Measurements from ENCODE around the gene ADGRG6.

Gene ADGRG6

GRCh38 chr6:142322066-142322465 is 20.3 kb downstream of the ADGRG6 start:
- DNase-seq (ENCODE audit: low read depth in 2 of 2): no peak

GRCh38 chr6:142322504-142323198 is 20.8 kb downstream of the ADGRG6 start:
- DNase-seq (ENCODE audit: low read depth in 2 of 2): no peak

GRCh38 chr6:142323377-142323776 is 21.6 kb downstream of the ADGRG6 start:
- no peak for DNase-seq (ENCODE audit: low read depth in 2 of 2)

- DNase-seq (ENCODE audit: low read depth in 2 of 2): no peak
These were observed 22.3 kb downstream of the ADGRG6 start for GRCh38 chr6:142324111-142324510.

- DNase-seq (ENCODE audit: low read depth in 2 of 2): no peak
These were observed 23.3 kb downstream of the ADGRG6 start for GRCh38 chr6:142325111-142325510.

- DNase-seq (ENCODE audit: low read depth in 2 of 2): no peak
These were observed 24.7 kb downstream of the ADGRG6 start for GRCh38 chr6:142326540-142326939.

GRCh38 chr6:142328070-142328469 is 26.3 kb downstream of the ADGRG6 start:
- DNase-seq (ENCODE audit: low read depth in 2 of 2): no peak

- DNase-seq (ENCODE audit: low read depth in 2 of 2): no peak
These were observed 27.8 kb downstream of the ADGRG6 start for GRCh38 chr6:142329486-142330113.

GRCh38 chr6:142331075-142331551 is 29.3 kb downstream of the ADGRG6 start:
- DNase-seq (ENCODE audit: low read depth in 2 of 2): no peak

- DNase-seq (ENCODE audit: low read depth in 2 of 2): no peak
These were observed 29.8 kb downstream of the ADGRG6 start for GRCh38 chr6:142331601-142332000.

- no peak for DNase-seq (ENCODE audit: low read depth in 2 of 2)
These were observed 30.7 kb downstream of the ADGRG6 start for GRCh38 chr6:142332393-142333098.

- DNase-seq (ENCODE audit: low read depth in 2 of 2): no peak
These were observed 31.6 kb downstream of the ADGRG6 start for GRCh38 chr6:142333431-142333830.

GRCh38 chr6:142334294-142334693 is 32.5 kb downstream of the ADGRG6 start:
- no peak for DNase-seq (ENCODE audit: low read depth in 2 of 2)

- DNase-seq (ENCODE audit: low read depth in 2 of 2): no peak
These were observed 33.6 kb downstream of the ADGRG6 start for GRCh38 chr6:142335415-142335814.

GRCh38 chr6:142336183-142336582 is 34.4 kb downstream of the ADGRG6 start:
- DNase-seq (ENCODE audit: low read depth in 2 of 2): no peak

GRCh38 chr6:142336787-142337186 is 35.0 kb downstream of the ADGRG6 start:
- no peak for DNase-seq (ENCODE audit: low read depth in 2 of 2)

GRCh38 chr6:142339113-142339512 is 37.3 kb downstream of the ADGRG6 start:
- DNase-seq (ENCODE audit: low read depth in 2 of 2): no peak

GRCh38 chr6:142339968-142340658 is 38.3 kb downstream of the ADGRG6 start:
- DNase-seq (ENCODE audit: low read depth in 2 of 2): no peak

GRCh38 chr6:142341855-142342330 is 40.1 kb downstream of the ADGRG6 start:
- no peak for DNase-seq (ENCODE audit: low read depth in 2 of 2)

GRCh38 chr6:142342986-142343385 is 41.2 kb downstream of the ADGRG6 start:
- DNase-seq (ENCODE audit: low read depth in 2 of 2): no peak

GRCh38 chr6:142343938-142344337 is 42.1 kb downstream of the ADGRG6 start:
- DNase-seq (ENCODE audit: low read depth in 2 of 2): no peak

- no peak for DNase-seq (ENCODE audit: low read depth in 2 of 2)
These were observed 43.5 kb downstream of the ADGRG6 start for GRCh38 chr6:142345261-142345660.
